ENCODE results near the gene SMARCC1. TPM values are rescaled to one million over a fixed set of nuclear protein-coding genes. Genes with fewer than 3 reads are reported as not detected.

The SMARCC1 gene
- total RNA-seq, 1 donor from 2014 or later = 28.7 TPM

DNA sequence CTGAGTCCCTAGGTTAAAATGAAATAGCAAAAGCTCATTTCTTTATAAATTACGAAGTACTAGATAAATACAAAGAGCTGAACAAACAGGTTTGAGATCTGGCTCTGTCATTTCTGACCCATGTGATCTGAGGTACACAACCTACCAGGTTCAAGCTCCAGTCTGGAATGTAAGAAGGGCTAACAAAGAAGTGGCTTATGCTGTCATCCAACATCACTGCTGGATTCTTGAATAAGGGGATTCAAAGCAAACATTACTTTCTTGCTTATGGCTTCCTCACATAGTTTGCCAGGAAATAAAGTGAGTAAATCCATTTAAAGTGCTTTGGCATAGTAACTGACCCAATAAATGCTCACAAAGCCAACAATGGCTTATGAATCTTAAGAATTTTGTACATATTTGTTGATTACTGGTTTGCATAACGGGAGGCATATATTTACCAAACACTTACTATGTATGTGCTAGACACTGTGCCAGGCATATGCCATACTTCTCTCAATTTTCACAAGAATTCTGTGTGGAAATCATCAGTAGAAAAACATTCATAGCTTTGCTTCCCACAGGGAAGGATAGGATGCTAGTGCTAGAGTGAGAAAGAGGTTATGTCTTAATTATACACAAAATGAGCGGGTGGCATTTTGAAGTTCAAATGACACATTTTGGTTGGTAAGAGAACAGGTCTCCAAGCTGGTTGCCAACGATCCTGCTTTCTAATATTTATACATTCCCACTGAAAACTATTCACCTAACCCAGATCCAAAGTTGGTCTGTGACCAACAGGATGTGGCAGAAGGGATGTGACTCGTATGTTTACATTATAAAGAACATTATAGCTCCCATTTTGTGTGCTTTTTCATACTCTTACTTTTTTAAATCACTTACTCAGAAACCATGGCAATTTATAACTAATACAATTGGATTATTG lies 164.3 kb downstream of the SMARCC1 start:
- FAIRE-seq = no peak
- H3K36me3 ChIP-seq (ENCODE audit: control insufficient read depth, insufficient read depth, low read length) = peaks cover 4% of the 10 kb centered on the region

DNA sequence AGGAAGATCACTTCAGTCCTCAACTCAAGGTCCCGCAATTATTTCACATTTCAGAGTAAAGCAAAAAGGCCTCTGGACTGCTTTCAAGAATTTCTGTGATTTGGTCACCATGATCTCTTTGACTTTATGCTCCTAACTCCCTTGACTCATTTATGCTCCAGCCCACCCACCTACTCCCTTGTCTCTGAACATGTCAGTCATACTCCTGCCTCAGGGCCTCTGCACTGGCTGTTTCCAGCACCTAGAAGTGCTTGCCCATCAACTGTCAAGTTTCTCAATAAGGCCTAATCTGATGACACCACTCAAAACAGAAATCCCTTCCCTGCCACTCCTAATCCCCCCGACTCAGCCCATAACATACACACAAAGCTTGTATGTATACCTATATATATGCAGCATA lies 166.9 kb downstream of the SMARCC1 start:
- TF ChIP-seq, protein P1, sequence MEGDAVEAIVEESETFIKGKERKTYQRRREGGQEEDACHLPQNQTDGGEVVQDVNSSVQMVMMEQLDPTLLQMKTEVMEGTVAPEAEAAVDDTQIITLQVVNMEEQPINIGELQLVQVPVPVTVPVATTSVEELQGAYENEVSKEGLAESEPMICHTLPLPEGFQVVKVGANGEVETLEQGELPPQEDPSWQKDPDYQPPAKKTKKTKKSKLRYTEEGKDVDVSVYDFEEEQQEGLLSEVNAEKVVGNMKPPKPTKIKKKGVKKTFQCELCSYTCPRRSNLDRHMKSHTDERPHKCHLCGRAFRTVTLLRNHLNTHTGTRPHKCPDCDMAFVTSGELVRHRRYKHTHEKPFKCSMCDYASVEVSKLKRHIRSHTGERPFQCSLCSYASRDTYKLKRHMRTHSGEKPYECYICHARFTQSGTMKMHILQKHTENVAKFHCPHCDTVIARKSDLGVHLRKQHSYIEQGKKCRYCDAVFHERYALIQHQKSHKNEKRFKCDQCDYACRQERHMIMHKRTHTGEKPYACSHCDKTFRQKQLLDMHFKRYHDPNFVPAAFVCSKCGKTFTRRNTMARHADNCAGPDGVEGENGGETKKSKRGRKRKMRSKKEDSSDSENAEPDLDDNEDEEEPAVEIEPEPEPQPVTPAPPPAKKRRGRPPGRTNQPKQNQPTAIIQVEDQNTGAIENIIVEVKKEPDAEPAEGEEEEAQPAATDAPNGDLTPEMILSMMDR (IDR thresholded peaks at IDR 0.05; ENCODE audit: insufficient read depth, low read length, severe bottlenecking) = no peak
- Histone ChIP-seq H3K4me3 (ENCODE audit: low read depth, low read length) (no peak overlapping the region), H3K36me3 (ENCODE audit: control insufficient read depth, insufficient read depth, low read length) (peaks cover 9% of the 10 kb centered on the region), H3K27me3 (ENCODE audit: control insufficient read depth, insufficient read depth, low read length) (no peaks in the 10 kb centered on the region)
- DNase-seq (ENCODE audit: low read depth) = no peak
- FAIRE-seq = no peak

More for the DNA sequence above, 164.3 kb downstream of the SMARCC1 start:
- DNase-seq (ENCODE audit: low read depth) = peak; percentile 4
- TF ChIP-seq, protein P1 (IDR thresholded peaks at IDR 0.05; ENCODE audit: insufficient read depth, low read length, severe bottlenecking) = no peak
- no peaks in the 10 kb centered on the region for H3K27me3 ChIP-seq (ENCODE audit: control insufficient read depth, insufficient read depth, low read length)
- H3K4me3 ChIP-seq (ENCODE audit: low read depth, low read length) = no peak overlapping the region

DNA sequence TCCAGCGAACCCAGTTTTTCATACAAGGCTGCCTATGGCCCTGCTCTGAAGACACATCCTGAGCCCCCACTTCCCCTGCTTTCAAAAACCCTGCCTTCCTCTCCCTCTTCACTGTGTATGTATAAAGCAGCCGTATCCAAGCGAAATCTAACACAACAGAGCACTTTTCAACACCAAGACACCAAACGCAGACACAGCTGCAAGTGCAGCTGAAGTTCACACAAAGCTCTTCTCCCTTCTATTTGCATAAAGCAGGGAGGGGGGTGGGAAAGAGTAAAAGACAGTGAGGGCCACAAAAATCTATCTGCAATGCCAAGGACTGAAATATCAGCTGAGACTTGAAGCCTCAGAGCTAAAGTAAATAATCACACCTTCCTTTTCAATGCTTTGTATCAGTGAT lies 168.0 kb downstream of the SMARCC1 start:
- no peak for FAIRE-seq
- no peak for DNase-seq (ENCODE audit: low read depth)
- Histone ChIP-seq H3K36me3 (ENCODE audit: control insufficient read depth, insufficient read depth, low read length) (peaks cover 9% of the 10 kb centered on the region), H3K27me3 (ENCODE audit: control insufficient read depth, insufficient read depth, low read length) (no peaks in the 10 kb centered on the region), H3K4me3 (ENCODE audit: low read depth, low read length) (no peak overlapping the region)
- TF ChIP-seq, protein P1 (IDR thresholded peaks at IDR 0.05; ENCODE audit: insufficient read depth, low read length, severe bottlenecking) = no peak

DNA sequence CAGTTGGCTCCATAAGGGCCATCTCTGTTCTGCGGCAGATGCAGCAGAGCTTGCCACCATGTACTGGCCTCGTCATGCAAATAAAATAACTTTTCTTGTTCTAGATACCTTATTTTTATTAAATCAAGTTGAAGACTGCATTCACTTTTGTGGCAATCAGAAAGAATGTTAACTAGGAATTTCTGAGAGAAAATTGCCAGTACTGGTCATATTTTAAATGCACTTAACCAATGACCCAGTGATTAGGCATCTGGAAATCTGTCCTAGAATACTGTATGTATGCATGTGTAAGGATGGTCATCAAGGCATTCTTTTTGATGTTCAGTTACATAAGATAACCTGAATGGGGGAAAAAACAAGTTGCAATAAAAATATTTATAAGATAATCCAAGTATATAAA lies 168.8 kb downstream of the SMARCC1 start:
- no peak for FAIRE-seq
- TF ChIP-seq, protein P1 (IDR thresholded peaks at IDR 0.05; ENCODE audit: insufficient read depth, low read length, severe bottlenecking) = no peak
- Histone ChIP-seq H3K27me3 (ENCODE audit: control insufficient read depth, insufficient read depth, low read length) (no peaks in the 10 kb centered on the region), H3K36me3 (ENCODE audit: control insufficient read depth, insufficient read depth, low read length) (peaks cover 9% of the 10 kb centered on the region), H3K4me3 (ENCODE audit: low read depth, low read length) (no peak overlapping the region)
- no peak for DNase-seq (ENCODE audit: low read depth)

DNA sequence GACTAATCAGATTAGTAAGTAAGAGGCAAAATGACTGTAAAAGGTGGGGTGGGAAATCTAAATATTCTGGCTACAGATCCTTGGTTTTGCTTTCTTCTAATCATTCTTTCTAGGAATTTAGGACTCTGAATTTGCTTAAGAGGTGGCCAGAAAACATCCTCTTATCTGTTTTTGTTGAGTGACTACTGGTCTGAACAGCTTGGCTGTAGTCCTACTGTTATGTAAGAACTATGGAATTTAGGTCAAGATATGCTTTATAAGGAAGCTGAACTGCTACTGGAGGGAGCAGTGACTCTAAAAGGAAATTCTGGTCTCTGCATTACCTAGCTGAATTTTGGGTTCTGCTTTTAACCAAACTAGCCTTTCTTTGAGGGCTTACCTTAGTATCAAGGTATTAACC lies 169.5 kb downstream of the SMARCC1 start:
- no peak for FAIRE-seq
- no peak overlapping the region for H3K4me3 ChIP-seq (ENCODE audit: low read depth, low read length)
- H3K36me3 ChIP-seq (ENCODE audit: control insufficient read depth, insufficient read depth, low read length) = peaks cover 9% of the 10 kb centered on the region
- H3K27me3 ChIP-seq (ENCODE audit: control insufficient read depth, insufficient read depth, low read length) = no peaks in the 10 kb centered on the region
- TF ChIP-seq, protein P1 (IDR thresholded peaks at IDR 0.05; ENCODE audit: insufficient read depth, low read length, severe bottlenecking) = no peak
- peak; percentile 50 for DNase-seq (ENCODE audit: low read depth)
